ENCODE results near the gene MYEOV.

Gene MYEOV

GRCh38 chr11:69288883-69289242 lies 5.1 kb upstream of the MYEOV start:
- DNase-seq: no peak

- DNase-seq: no peak
Observed at GRCh38 chr11:69290806-69291205, 3.1 kb upstream of the MYEOV start.

GRCh38 chr11:69291459-69292110 lies 2.4 kb upstream of the MYEOV start:
- no peak for DNase-seq

- DNase-seq: peak; percentile 48 to 51
Observed at GRCh38 chr11:69292221-69292648, 1.7 kb upstream of the MYEOV start.

GRCh38 chr11:69293087-69293486 lies 868 bp upstream of the MYEOV start:
- DNase-seq: no peak

GRCh38 chr11:69294571-69295078 lies 670 bp downstream of the MYEOV start:
- DNase-seq: no peak

- no peak for DNase-seq
Observed at GRCh38 chr11:69295079-69295994, 1.4 kb downstream of the MYEOV start.

GRCh38 chr11:69295995-69296889 lies 2.3 kb downstream of the MYEOV start:
- peak; percentile 9 to 67 for DNase-seq

GRCh38 chr11:69296890-69297786 lies 3.2 kb downstream of the MYEOV start:
- DNase-seq: peak; percentile 83 to 88

- peak; percentile 48 to 83 for DNase-seq
Observed at GRCh38 chr11:69297787-69298266, 3.9 kb downstream of the MYEOV start.

- peak; percentile 45 to 83 for DNase-seq
Observed at GRCh38 chr11:69298267-69299022, 4.5 kb downstream of the MYEOV start.

- DNase-seq: no peak
Observed at GRCh38 chr11:69299023-69299461, 5.1 kb downstream of the MYEOV start.

- no peak for DNase-seq
Observed at GRCh38 chr11:69299572-69299971, 5.6 kb downstream of the MYEOV start.

- DNase-seq: no peak
Observed at GRCh38 chr11:69300120-69301060, 6.4 kb downstream of the MYEOV start.

GRCh38 chr11:69301081-69301454 lies 7.1 kb downstream of the MYEOV start:
- no peak for DNase-seq

GRCh38 chr11:69301455-69302401 lies 7.8 kb downstream of the MYEOV start:
- no peak for DNase-seq

- no peak for DNase-seq
Observed at GRCh38 chr11:69302447-69303020, 8.6 kb downstream of the MYEOV start.

GRCh38 chr11:69303427-69303826 lies 9.5 kb downstream of the MYEOV start:
- no peak for DNase-seq
